K562 (cell line): Measurements from ENCODE around the gene ZSCAN29.

Experiments
- HDAC2 ChIP-seq: fragments of 450-650 bp; IDR thresholded peaks from 2 replicates; pipeline ENCODE4 v1.6.1; 2016; ENCODE audit warnings: mild to moderate bottlenecking
- SRF ChIP-seq, 2 experiments: fragments of 250-450, 450-650 bp in 1 of 2; sonication (Bioruptor Pico) in 1 of 2; sonication (generic) in 1 of 2; formaldehyde crosslinking; IDR thresholded peaks; 2 replicates each; pipeline versions ENCODE4 v1.5.0 to v1.5.1; 2020 to 2022; ENCODE audit warnings: mild to moderate bottlenecking in 1 of 2, missing genetic modification reagents in 1 of 2
- ZNF311 ChIP-seq: fragments of 250-450 bp; sonication (Bioruptor Pico); IDR thresholded peaks from 2 replicates; pipeline ENCODE4 v1.4.0; 2020; ENCODE audit warnings: mild to moderate bottlenecking, moderate library complexity
- TF ChIP-seq, protein P1 (sequence below), 3 experiments: IDR thresholded peaks in 2 of 3; conservative IDR thresholded peaks in 1 of 3; 2 replicates each; pipeline ENCODE4 v1.5.1; 2011 to 2012; ENCODE audit warnings: low read length in 3 of 3, mild to moderate bottlenecking in 3 of 3, control low read depth in 2 of 3, improper control_type of control experiment in 1 of 3, inconsistent platforms in 1 of 3, low read depth in 1 of 3, mixed read lengths in 1 of 3, moderate library complexity in 1 of 3; ENCODE audit not compliant: insufficient read depth in 2 of 3
- TF ChIP-seq, protein P2 (sequence below): sonication (generic); formaldehyde crosslinking; IDR thresholded peaks from 2 replicates; pipeline ENCODE4 v1.9.0; 2022; ENCODE audit warnings: mild to moderate bottlenecking, missing genetic modification reagents

DNA sequence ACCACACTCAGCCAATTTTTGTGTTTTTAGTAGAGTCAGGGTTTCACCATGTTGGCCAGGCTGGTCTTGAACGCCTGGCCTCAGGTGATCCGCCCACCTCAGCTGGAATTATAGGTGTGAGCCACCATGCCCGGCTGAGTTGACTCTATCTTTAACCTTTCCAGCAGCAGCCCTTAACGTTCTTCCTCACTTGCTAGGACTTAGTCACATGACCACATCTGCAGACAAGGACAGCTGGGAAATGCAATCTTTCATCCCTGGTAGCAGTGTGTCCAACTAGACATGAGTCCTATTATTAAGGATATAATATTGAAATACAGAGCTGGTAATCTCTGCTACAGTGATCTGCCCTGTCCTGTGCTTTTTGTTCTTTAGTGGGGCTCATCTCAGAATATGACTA, 58.5 kb downstream of the ZSCAN29 start:
- TF ChIP-seq, protein P1, sequence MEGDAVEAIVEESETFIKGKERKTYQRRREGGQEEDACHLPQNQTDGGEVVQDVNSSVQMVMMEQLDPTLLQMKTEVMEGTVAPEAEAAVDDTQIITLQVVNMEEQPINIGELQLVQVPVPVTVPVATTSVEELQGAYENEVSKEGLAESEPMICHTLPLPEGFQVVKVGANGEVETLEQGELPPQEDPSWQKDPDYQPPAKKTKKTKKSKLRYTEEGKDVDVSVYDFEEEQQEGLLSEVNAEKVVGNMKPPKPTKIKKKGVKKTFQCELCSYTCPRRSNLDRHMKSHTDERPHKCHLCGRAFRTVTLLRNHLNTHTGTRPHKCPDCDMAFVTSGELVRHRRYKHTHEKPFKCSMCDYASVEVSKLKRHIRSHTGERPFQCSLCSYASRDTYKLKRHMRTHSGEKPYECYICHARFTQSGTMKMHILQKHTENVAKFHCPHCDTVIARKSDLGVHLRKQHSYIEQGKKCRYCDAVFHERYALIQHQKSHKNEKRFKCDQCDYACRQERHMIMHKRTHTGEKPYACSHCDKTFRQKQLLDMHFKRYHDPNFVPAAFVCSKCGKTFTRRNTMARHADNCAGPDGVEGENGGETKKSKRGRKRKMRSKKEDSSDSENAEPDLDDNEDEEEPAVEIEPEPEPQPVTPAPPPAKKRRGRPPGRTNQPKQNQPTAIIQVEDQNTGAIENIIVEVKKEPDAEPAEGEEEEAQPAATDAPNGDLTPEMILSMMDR (IDR thresholded peaks at IDR 0.05 in 2 of 3, conservative IDR thresholded peaks at IDR 0.05 in 1 of 3; ENCODE audit: insufficient read depth in 2 of 3, low read depth in 1 of 3, low read length in 3 of 3), result no peak
- TF ChIP-seq HDAC2, result no peak
- no peak for TF ChIP-seq SRF (CRISPR knock-in tag; IDR thresholded peaks at IDR 0.05)
- no peak for TF ChIP-seq ZNF311 (CRISPR knock-in tag)
- TF ChIP-seq, protein P2, sequence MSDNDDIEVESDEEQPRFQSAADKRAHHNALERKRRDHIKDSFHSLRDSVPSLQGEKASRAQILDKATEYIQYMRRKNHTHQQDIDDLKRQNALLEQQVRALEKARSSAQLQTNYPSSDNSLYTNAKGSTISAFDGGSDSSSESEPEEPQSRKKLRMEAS, result no peak
